GM23338 (cell line): ENCODE measurements around the gene MOGAT2.

ENCODE experiments used
- CREB1 ChIP-seq: fragments of 250-450 bp; sonication (Bioruptor Pico); IDR thresholded peaks from 2 replicates; pipeline ENCODE4 v1.5.0; 2020; ENCODE audit warnings: low read depth, mild to moderate bottlenecking, moderate library complexity
- EZH2 ChIP-seq: fragments of 200-600 bp; sonication (generic); IDR thresholded peaks from one replicate; pipeline ENCODE4 v1.8.0; 2017; ENCODE audit warnings: antibody characterized with exemption, mild to moderate bottlenecking, low read depth; ENCODE audit not compliant: unreplicated experiment
- EZH2phosphoT487 ChIP-seq: fragments of 200-600 bp; sonication (generic); IDR thresholded peaks from one replicate; pipeline ENCODE4 v1.8.1; 2018; ENCODE audit warnings: antibody characterized with exemption; ENCODE audit not compliant: unreplicated experiment
- JUNB ChIP-seq: IDR thresholded peaks from one replicate; pipeline ENCODE4 v1.6.1; 2016; ENCODE audit warnings: antibody characterized with exemption; ENCODE audit not compliant: unreplicated experiment
- POLR2AphosphoS5 ChIP-seq: IDR thresholded peaks from 2 replicates; pipeline ENCODE4 v1.6.1; 2016; ENCODE audit warnings: antibody characterized with exemption, low read depth
- TF ChIP-seq, protein P1 (sequence below), 2 experiments: fragments of 200-600 bp in 1 of 2; sonication (generic) in 1 of 2; conservative IDR thresholded peaks; 2 replicates each; pipeline versions ENCODE4 v1.5.1 to v1.6.1; 2016 to 2017; ENCODE audit warnings: antibody characterized with exemption in 2 of 2, low read depth in 2 of 2, mild to moderate bottlenecking in 2 of 2, moderate library complexity in 1 of 2
- TF ChIP-seq, protein P2 (sequence below): IDR thresholded peaks from one replicate; pipeline ENCODE4 v1.6.1; 2018; ENCODE audit warnings: antibody characterized with exemption; ENCODE audit not compliant: unreplicated experiment

DNA sequence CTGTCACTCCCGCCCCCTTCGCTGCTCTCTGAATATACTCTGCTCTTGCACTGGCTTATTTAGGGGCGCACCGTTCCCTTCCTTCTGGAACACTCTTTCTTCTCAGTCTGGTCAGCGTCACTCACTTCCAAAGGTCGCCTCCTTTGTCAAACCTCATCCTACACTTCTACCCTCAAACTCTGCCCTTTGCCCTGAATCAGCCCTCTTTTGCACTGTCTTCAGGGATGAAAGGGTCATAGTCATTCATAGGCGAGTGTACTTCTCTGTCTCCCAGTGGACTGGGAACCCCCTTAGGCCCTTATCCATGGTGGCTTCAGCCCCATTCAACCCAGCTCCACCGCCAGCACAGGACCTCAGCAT lies 15.4 kb downstream of the MOGAT2 start:
- TF ChIP-seq CREB1 (CRISPR knock-in tag) (no peak), POLR2AphosphoS5 (no peak), EZH2 (no peak), EZH2phosphoT487 (no peak), JUNB (no peak)
- TF ChIP-seq, protein P1, sequence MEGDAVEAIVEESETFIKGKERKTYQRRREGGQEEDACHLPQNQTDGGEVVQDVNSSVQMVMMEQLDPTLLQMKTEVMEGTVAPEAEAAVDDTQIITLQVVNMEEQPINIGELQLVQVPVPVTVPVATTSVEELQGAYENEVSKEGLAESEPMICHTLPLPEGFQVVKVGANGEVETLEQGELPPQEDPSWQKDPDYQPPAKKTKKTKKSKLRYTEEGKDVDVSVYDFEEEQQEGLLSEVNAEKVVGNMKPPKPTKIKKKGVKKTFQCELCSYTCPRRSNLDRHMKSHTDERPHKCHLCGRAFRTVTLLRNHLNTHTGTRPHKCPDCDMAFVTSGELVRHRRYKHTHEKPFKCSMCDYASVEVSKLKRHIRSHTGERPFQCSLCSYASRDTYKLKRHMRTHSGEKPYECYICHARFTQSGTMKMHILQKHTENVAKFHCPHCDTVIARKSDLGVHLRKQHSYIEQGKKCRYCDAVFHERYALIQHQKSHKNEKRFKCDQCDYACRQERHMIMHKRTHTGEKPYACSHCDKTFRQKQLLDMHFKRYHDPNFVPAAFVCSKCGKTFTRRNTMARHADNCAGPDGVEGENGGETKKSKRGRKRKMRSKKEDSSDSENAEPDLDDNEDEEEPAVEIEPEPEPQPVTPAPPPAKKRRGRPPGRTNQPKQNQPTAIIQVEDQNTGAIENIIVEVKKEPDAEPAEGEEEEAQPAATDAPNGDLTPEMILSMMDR (conservative IDR thresholded peaks at IDR 0.05; ENCODE audit: low read depth in 2 of 2) = no peak
- TF ChIP-seq, protein P2, sequence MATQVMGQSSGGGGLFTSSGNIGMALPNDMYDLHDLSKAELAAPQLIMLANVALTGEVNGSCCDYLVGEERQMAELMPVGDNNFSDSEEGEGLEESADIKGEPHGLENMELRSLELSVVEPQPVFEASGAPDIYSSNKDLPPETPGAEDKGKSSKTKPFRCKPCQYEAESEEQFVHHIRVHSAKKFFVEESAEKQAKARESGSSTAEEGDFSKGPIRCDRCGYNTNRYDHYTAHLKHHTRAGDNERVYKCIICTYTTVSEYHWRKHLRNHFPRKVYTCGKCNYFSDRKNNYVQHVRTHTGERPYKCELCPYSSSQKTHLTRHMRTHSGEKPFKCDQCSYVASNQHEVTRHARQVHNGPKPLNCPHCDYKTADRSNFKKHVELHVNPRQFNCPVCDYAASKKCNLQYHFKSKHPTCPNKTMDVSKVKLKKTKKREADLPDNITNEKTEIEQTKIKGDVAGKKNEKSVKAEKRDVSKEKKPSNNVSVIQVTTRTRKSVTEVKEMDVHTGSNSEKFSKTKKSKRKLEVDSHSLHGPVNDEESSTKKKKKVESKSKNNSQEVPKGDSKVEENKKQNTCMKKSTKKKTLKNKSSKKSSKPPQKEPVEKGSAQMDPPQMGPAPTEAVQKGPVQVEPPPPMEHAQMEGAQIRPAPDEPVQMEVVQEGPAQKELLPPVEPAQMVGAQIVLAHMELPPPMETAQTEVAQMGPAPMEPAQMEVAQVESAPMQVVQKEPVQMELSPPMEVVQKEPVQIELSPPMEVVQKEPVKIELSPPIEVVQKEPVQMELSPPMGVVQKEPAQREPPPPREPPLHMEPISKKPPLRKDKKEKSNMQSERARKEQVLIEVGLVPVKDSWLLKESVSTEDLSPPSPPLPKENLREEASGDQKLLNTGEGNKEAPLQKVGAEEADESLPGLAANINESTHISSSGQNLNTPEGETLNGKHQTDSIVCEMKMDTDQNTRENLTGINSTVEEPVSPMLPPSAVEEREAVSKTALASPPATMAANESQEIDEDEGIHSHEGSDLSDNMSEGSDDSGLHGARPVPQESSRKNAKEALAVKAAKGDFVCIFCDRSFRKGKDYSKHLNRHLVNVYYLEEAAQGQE = no peak
